Cardiac muscle cell (in vitro differentiated cells and primary cell): ENCODE measurements around the gene CASP10. TPM values are rescaled to one million over a fixed set of nuclear protein-coding genes. Genes with fewer than 3 reads are reported as not detected.

Experiments used
- DNase-seq, 2 donors: peaks; one replicate each; pipeline versions ENCODE4 v3.0.0 to v3.0.0-alpha.2; 2010 to 2017; ENCODE audit warnings: low read depth in 1 of 2, low spot score in 1 of 2
- H3K27ac ChIP-seq: fragments of 200-600 bp; sonication (generic); 2 replicates; pipeline ENCODE4 v1.5.1; 2016
- H3K27me3 ChIP-seq: fragments of 200-600 bp; sonication (generic); 2 replicates; pipeline ENCODE4 v1.6.0; 2016; ENCODE audit warnings: control low read depth
- H3K36me3 ChIP-seq: fragments of 200-600 bp; sonication (generic); 2 replicates; pipeline ENCODE4 v1.5.1; 2016; ENCODE audit warnings: control low read depth
- H3K4me1 ChIP-seq: fragments of 200-600 bp; sonication (generic); 2 replicates; pipeline ENCODE4 v1.8.1; 2017; ENCODE audit warnings: low read depth, mild to moderate bottlenecking, mixed run types
- H3K4me3 ChIP-seq: fragments of 200-600 bp; sonication (generic); 2 replicates; pipeline ENCODE4 v1.5.1; 2016; ENCODE audit warnings: mild to moderate bottlenecking
- H3K9me3 ChIP-seq: fragments of 200-600 bp; sonication (generic); 2 replicates; pipeline ENCODE4 v1.5.1; 2017; ENCODE audit warnings: low read depth, mild to moderate bottlenecking, control low read depth
- polyA plus RNA-seq: library from polyadenylated mRNA; unstranded; fragments of >200 nt; fragmentation: Nextera tagmentation; extraction: Ambion mirVana; gene quantifications from 2 replicates; pipeline ENCODE4 v1.2.1, GENCODE V29; 2016
- total RNA-seq: library from RNA; depleted of rRNA; stranded (reverse); fragments of >200 nt; gene quantifications from 2 replicates; pipeline ENCODE4 v1.2.3, GENCODE V29; 2016
- TF ChIP-seq, protein P1 (sequence below): IDR thresholded peaks from 2 replicates; pipeline ENCODE4 v1.5.1; 2012; ENCODE audit warnings: low read depth, mild to moderate bottlenecking, low read length

Gene CASP10, protein sequence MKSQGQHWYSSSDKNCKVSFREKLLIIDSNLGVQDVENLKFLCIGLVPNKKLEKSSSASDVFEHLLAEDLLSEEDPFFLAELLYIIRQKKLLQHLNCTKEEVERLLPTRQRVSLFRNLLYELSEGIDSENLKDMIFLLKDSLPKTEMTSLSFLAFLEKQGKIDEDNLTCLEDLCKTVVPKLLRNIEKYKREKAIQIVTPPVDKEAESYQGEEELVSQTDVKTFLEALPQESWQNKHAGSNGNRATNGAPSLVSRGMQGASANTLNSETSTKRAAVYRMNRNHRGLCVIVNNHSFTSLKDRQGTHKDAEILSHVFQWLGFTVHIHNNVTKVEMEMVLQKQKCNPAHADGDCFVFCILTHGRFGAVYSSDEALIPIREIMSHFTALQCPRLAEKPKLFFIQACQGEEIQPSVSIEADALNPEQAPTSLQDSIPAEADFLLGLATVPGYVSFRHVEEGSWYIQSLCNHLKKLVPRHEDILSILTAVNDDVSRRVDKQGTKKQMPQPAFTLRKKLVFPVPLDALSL
- total RNA-seq (0.86 and 1.0 TPM in 2 replicates), polyA plus RNA-seq (0.45 TPM in 1 of 2 replicates, not detected in the other)

DNA sequence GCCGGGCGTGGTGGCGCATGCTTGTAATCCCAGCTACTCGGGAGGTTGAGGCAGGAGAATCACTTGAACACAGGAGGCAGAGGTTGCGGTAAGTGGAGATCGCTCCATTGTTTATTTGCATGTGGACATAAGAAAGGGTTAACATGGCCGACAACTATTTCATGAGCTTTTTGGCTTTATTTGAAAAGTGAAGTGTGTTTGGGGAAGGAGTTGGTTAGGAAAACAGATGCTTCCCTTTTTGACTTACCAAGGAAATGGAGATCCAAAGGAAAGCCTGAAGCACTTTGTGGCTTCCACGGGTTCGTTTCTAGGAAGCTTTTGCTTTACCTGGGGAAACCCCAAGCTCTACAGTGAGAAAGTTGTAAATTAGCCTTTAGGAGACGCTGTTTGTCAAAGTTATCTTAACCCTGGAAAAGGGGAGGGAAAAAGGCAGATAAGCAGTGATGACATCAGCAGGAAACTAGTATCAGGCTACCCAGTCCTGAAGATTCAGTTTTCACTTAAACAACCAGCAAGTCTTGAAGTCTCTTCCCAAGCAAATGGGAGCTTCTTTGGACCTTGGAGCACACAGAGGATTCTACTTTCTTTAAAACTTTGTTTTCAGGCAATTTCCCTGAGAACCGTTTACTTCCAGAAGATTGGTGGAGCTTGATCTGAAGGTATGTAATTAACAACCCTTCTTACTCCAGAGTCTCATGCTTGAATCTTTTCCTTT lies at the start of gene CASP10:
TSS of gene CASP10 (plus strand) at position 492 of the 715 bp plus-strand sequence. CDS start 2,637 bp downstream, outside the sequence.
- no peak within 1 kb of the TSS for H3K4me3 ChIP-seq
- H3K27me3 ChIP-seq, result no peaks in the 10 kb centered on the region
- H3K4me1 ChIP-seq, result no peaks in the 10 kb centered on the region
- DNase-seq, result peak in 1 of 2 donors; percentile 88
- H3K9me3 ChIP-seq, result no peaks in the 10 kb centered on the region
- no peak within 1 kb of the TSS for H3K27ac ChIP-seq
- TF ChIP-seq, protein P1, sequence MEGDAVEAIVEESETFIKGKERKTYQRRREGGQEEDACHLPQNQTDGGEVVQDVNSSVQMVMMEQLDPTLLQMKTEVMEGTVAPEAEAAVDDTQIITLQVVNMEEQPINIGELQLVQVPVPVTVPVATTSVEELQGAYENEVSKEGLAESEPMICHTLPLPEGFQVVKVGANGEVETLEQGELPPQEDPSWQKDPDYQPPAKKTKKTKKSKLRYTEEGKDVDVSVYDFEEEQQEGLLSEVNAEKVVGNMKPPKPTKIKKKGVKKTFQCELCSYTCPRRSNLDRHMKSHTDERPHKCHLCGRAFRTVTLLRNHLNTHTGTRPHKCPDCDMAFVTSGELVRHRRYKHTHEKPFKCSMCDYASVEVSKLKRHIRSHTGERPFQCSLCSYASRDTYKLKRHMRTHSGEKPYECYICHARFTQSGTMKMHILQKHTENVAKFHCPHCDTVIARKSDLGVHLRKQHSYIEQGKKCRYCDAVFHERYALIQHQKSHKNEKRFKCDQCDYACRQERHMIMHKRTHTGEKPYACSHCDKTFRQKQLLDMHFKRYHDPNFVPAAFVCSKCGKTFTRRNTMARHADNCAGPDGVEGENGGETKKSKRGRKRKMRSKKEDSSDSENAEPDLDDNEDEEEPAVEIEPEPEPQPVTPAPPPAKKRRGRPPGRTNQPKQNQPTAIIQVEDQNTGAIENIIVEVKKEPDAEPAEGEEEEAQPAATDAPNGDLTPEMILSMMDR, result peak; percentile 66
- H3K36me3 ChIP-seq, result no peaks in the 10 kb centered on the region

DNA sequence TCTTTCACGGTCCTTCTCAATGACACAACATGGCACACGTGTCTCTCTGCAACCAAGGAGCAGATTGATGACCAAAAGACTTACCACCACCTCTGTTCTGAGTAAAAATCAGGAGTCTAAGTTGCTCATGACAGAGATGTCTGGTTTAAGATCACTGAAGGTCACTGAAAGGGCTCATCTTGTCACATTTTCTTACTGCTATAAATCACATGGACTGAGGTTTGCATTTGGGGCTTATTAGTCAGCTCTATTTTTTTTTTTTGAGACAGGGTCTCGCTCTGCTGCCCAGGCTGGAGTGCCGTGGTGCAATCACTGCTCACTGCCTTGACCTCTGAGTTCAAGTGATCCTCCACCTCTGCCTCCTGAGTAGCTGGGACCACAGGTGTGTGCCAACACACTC lies 47.6 kb upstream of the CASP10 start:
- DNase-seq, result no peak
- Histone ChIP-seq H3K9me3 (no peaks in the 10 kb centered on the region), H3K4me1 (no peaks in the 10 kb centered on the region), H3K27me3 (no peaks in the 10 kb centered on the region), H3K27ac (no peak overlapping the region), H3K4me3 (no peak overlapping the region), H3K36me3 (no peaks in the 10 kb centered on the region)
- TF ChIP-seq, protein P1, result no peak

DNA sequence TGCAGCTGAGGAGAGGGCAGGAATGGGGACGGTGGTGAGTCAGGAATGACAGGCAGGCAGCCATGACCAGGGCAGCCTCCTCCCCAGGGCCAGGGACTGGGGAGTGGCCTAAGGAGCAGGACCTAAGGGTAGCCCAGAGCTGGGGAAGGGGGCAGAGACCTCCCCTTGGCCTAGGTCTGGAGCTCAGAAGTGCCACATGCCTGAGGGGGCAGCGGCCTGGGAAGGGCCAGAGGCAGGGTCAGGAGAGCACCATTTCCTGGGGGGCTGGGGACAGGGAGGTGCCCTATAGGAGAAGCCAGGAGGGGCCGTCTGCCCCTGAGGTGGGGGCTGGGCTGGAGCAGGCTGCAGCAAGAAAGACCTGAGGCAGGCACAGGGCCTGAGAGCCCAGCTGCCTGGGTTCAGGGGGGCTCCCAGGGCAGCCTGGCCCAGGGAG lies 46.0 kb upstream of the CASP10 start:
- Histone ChIP-seq H3K36me3 (no peaks in the 10 kb centered on the region), H3K27me3 (no peaks in the 10 kb centered on the region)
- TF ChIP-seq, protein P1, result no peak

DNA sequence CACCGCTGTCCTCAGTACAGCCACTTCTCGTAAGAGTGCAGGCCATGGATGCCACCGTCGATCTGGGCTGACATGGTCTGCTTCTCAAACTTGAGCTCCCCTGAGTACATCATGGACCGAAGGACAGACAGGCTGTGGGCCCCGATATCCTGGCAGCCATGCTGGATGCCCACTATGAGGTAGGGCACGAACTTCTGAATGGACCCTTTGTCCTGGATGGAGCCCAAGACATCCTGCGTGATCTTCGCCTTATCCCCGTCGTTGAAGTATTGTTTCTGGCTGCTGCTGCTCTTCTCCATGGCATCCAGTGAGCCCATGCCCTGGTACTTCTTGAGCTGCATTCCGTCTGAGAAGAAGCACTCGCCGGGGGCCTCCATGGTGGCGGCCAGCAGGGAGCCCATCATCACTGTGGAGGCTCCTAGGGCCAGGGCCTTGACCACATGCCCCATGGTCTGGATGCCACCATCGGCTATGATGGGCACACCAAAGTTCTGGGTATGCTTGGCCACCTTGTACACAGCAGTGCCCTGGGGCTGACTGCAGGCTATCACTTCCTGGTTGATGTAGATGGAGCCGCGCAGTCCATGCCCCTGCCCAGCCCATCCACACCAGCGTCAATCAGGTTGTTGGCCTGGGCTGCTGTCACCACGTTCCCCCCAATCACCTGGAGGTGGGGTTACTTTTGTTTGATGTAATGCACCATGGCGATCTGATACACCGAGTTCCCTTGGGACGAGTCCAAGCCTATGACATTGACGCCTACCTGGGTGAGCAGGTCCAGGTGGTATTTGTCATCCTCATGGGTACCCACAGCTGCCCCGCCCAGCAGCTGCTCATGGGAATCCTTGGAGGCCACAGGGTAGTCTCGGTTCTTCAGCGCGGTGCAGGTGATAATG lies 45.2 kb upstream of the CASP10 start:
- no peak for DNase-seq
- H3K9me3 ChIP-seq, result no peaks in the 10 kb centered on the region
- TF ChIP-seq, protein P1, result no peak
- H3K27ac ChIP-seq, result no peak overlapping the region
- H3K4me1 ChIP-seq, result no peaks in the 10 kb centered on the region
- H3K36me3 ChIP-seq, result no peaks in the 10 kb centered on the region
- no peaks in the 10 kb centered on the region for H3K27me3 ChIP-seq
- H3K4me3 ChIP-seq, result no peak overlapping the region

More for the DNA sequence above, 46.0 kb upstream of the CASP10 start:
- H3K27ac ChIP-seq, result no peak overlapping the region
- DNase-seq, result no peak
- H3K4me3 ChIP-seq, result no peak overlapping the region
- no peaks in the 10 kb centered on the region for H3K9me3 ChIP-seq
- no peaks in the 10 kb centered on the region for H3K4me1 ChIP-seq
